Smooth muscle cell (in vitro differentiated cells): ENCODE measurements around the gene ST3GAL3. TPM values are rescaled to one million over a fixed set of nuclear protein-coding genes. Genes with fewer than 3 reads are reported as not detected.

Experiments
- DNase-seq: peaks from one replicate; lab custom pipeline; 2025; ENCODE audit not compliant: unreplicated experiment; lab: John Stamatoyannopoulos, UW
- H2AFZ ChIP-seq: fragments of 200-600 bp; sonication (generic); 2 replicates; pipeline ENCODE4 v1.6.0; 2016; ENCODE audit warnings: antibody characterized with exemption, low read depth, mild to moderate bottlenecking
- H3F3A ChIP-seq: fragments of 200-600 bp; sonication (generic); 2 replicates; pipeline ENCODE4 v1.6.0; 2017; ENCODE audit warnings: antibody characterized with exemption, low read depth
- H3K27ac ChIP-seq: fragments of 200-600 bp; sonication (generic); 2 replicates; pipeline ENCODE4 v1.5.1; 2016; ENCODE audit warnings: low read depth, mild to moderate bottlenecking
- H3K27me3 ChIP-seq: fragments of 200-600 bp; sonication (generic); 2 replicates; pipeline ENCODE4 v1.6.1; 2016; ENCODE audit warnings: low read depth, mild to moderate bottlenecking
- H3K36me3 ChIP-seq: fragments of 200-600 bp; sonication (generic); 2 replicates; pipeline ENCODE4 v1.5.1; 2016; ENCODE audit warnings: low read depth
- H3K4me1 ChIP-seq: fragments of 200-600 bp; sonication (generic); 2 replicates; pipeline ENCODE4 v1.5.1; 2016; ENCODE audit warnings: low read depth
- H3K4me2 ChIP-seq: fragments of 200-600 bp; sonication (generic); 2 replicates; pipeline ENCODE4 v1.6.0; 2016; ENCODE audit warnings: mild to moderate bottlenecking
- H3K4me3 ChIP-seq: fragments of 200-600 bp; sonication (generic); 2 replicates; pipeline ENCODE4 v1.5.1; 2016; ENCODE audit warnings: mild to moderate bottlenecking
- H3K79me2 ChIP-seq: fragments of 200-600 bp; sonication (generic); 2 replicates; pipeline ENCODE4 v1.6.0; 2016; ENCODE audit warnings: low read depth, mild to moderate bottlenecking
- H3K9ac ChIP-seq: fragments of 200-600 bp; sonication (generic); 2 replicates; pipeline ENCODE4 v1.6.0; 2016; ENCODE audit warnings: low read depth
- H3K9me3 ChIP-seq: fragments of 200-600 bp; sonication (generic); replicated peaks from 2 replicates; pipeline ENCODE4 v1.5.1; 2016; ENCODE audit warnings: low read depth
- H4K20me1 ChIP-seq: fragments of 200-600 bp; sonication (generic); 2 replicates; pipeline ENCODE4 v1.6.0; 2016; ENCODE audit warnings: low read depth
- WGBS: methylation state at CpG from one replicate; pipeline ENCODE4 v1.1.7; 2016; ENCODE audit warnings: low lambda C conversion rate; 5-methylcytosine and 5-hydroxymethylcytosine counted together
- polyA plus RNA-seq: library from polyadenylated mRNA; unstranded; fragments of >200 nt; fragmentation: Nextera tagmentation; extraction: Ambion mirVana; gene quantifications from 2 replicates; pipeline ENCODE4 v1.2.1, GENCODE V29; 2016
- total RNA-seq: library from RNA; depleted of rRNA; stranded (reverse); fragments of >200 nt; gene quantifications from 2 replicates; pipeline ENCODE4 v1.2.3, GENCODE V29; 2014
- TF ChIP-seq, protein P1 (sequence below): fragments of 200-600 bp; sonication (generic); IDR thresholded peaks from 2 replicates; pipeline ENCODE4 v1.5.1; 2017; ENCODE audit warnings: borderline replicate concordance, mild to moderate bottlenecking, antibody characterized with exemption; ENCODE audit not compliant: insufficient read depth, poor library complexity, severe bottlenecking

Gene ST3GAL3
- total and polyA plus RNA-seq, 2 experiments from 2014 or later = 16.0 to 16.6 TPM

DNA sequence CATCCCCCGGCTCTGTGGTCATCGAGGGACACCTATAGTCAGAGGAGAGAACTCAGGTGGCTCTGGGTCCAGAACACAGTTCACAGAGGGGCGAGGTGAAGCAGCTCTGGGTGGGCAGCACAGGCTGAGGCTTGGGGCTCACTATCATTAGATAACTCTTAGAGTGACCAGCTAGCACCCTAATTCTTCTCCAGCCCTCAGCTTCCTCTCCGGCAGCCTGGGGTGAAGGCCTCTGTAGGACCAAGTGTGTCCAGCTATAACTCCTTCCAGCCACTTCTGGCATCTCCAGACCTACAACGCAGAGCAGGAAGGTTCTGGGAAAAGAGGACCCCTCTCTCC lies 227.6 kb downstream of the ST3GAL3 start:
- Histone ChIP-seq H3K9me3 (no peaks in the 10 kb centered on the region), H3K27me3 (peaks cover 25% of the 10 kb centered on the region), H4K20me1 (no peaks in the 10 kb centered on the region), H3K4me2 (no peak overlapping the region), H3F3A (no peaks in the 10 kb centered on the region), H3K36me3 (no peaks in the 10 kb centered on the region), H3K9ac (no peak overlapping the region), H3K4me3 (no peak overlapping the region), H3K27ac (no peak overlapping the region), H2AFZ (no peak overlapping the region), H3K4me1 (no peaks in the 10 kb centered on the region), H3K79me2 (no peaks in the 10 kb centered on the region)
- TF ChIP-seq, protein P1, sequence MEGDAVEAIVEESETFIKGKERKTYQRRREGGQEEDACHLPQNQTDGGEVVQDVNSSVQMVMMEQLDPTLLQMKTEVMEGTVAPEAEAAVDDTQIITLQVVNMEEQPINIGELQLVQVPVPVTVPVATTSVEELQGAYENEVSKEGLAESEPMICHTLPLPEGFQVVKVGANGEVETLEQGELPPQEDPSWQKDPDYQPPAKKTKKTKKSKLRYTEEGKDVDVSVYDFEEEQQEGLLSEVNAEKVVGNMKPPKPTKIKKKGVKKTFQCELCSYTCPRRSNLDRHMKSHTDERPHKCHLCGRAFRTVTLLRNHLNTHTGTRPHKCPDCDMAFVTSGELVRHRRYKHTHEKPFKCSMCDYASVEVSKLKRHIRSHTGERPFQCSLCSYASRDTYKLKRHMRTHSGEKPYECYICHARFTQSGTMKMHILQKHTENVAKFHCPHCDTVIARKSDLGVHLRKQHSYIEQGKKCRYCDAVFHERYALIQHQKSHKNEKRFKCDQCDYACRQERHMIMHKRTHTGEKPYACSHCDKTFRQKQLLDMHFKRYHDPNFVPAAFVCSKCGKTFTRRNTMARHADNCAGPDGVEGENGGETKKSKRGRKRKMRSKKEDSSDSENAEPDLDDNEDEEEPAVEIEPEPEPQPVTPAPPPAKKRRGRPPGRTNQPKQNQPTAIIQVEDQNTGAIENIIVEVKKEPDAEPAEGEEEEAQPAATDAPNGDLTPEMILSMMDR = no peak
- no peak for DNase-seq
- 49% methylated on average over 5 of the region's 5 CpGs for WGBS

DNA sequence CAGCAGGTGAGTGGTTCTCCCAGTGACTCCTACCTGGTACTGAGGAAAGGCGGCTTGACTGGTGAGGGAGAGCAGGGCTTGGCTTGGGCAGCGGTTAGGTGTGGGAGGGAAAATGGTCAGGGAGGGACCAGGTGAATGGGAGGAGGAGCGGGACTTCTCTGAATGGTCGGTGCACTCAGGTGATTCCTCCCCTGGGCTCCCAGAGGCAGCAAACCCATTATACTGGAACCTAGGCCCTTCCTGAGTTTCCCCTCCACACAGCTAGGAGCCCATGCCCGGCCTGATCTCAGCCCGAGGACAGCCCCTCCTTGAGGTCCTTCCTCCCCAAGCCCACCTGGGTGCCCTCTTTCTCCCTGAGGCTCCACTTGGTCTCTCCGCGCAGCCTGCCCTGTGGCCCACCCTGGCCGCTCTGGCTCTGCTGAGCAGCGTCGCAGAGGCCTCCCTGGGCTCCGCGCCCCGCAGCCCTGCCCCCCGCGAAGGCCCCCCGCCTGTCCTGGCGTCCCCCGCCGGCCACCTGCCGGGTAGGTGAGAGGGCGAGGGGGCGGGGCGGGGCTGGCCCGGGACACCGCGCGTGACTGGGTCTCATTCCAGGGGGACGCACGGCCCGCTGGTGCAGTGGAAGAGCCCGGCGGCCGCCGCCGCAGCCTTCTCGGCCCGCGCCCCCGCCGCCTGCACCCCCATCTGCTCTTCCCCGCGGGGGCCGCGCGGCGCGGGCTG lies 228.5 kb downstream of the ST3GAL3 start:
- H3K27ac ChIP-seq = no peak overlapping the region
- H3K4me2 ChIP-seq = peak overlapping the region; percentile 87
- no peaks in the 10 kb centered on the region for H3K36me3 ChIP-seq
- H3K9ac ChIP-seq = no peak overlapping the region
- WGBS = 31% methylated on average over 6 of the region's 48 CpGs
- TF ChIP-seq, protein P1 = no peak
- no peak for DNase-seq
- H2AFZ ChIP-seq = no peak overlapping the region
- H3K4me3 ChIP-seq = peak overlapping the region; percentile 42
- H3F3A ChIP-seq = no peaks in the 10 kb centered on the region
- H3K9me3 ChIP-seq = no peaks in the 10 kb centered on the region
- peaks cover 25% of the 10 kb centered on the region for H3K27me3 ChIP-seq
- no peaks in the 10 kb centered on the region for H3K79me2 ChIP-seq
- H3K4me1 ChIP-seq = no peaks in the 10 kb centered on the region
- H4K20me1 ChIP-seq = no peaks in the 10 kb centered on the region

DNA sequence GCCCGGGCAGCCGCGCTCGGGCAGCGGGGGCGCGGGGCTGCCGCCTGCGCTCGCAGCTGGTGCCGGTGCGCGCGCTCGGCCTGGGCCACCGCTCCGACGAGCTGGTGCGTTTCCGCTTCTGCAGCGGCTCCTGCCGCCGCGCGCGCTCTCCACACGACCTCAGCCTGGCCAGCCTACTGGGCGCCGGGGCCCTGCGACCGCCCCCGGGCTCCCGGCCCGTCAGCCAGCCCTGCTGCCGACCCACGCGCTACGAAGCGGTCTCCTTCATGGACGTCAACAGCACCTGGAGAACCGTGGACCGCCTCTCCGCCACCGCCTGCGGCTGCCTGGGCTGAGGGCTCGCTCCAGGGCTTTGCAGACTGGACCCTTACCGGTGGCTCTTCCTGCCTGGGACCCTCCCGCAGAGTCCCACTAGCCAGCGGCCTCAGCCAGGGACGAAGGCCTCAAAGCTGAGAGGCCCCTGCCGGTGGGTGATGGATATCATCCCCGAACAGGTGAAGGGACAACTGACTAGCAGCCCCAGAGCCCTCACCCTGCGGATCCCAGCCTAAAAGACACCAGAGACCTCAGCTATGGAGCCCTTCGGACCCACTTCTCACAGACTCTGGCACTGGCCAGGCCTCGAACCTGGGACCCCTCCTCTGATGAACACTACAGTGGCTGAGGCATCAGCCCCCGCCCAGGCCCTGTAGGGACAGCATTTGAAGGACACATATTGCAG lies 229.3 kb downstream of the ST3GAL3 start:
- H3K79me2 ChIP-seq = no peaks in the 10 kb centered on the region
- H3K4me3 ChIP-seq = peak overlapping the region; percentile 42
- H2AFZ ChIP-seq = no peak overlapping the region
- TF ChIP-seq, protein P1 = no peak
- H3K27ac ChIP-seq = no peak overlapping the region
- no peaks in the 10 kb centered on the region for H4K20me1 ChIP-seq
- peaks cover 25% of the 10 kb centered on the region for H3K27me3 ChIP-seq
- 21% methylated on average over 26 of the region's 56 CpGs for WGBS
- H3K4me1 ChIP-seq = no peaks in the 10 kb centered on the region
- no peaks in the 10 kb centered on the region for H3K9me3 ChIP-seq
- peak overlapping the region; percentile 87 for H3K4me2 ChIP-seq
- no peaks in the 10 kb centered on the region for H3F3A ChIP-seq
- no peak overlapping the region for H3K9ac ChIP-seq
- H3K36me3 ChIP-seq = no peaks in the 10 kb centered on the region
- DNase-seq = no peak
